ENCODE measurements around the gene SCAI. TPM values are rescaled to one million over a fixed set of nuclear protein-coding genes. Genes with fewer than 3 reads are reported as not detected.
A peak's percentile ranks its signal among the peaks of the same experiment; 100 is the strongest.

SCAI gene
- total RNA-seq, 3 donors from 2014 or later (not counting 1 experiment from before 2014, with no cell fraction given) = 8.5 to 13.0 (median 10.7) TPM

DNA sequence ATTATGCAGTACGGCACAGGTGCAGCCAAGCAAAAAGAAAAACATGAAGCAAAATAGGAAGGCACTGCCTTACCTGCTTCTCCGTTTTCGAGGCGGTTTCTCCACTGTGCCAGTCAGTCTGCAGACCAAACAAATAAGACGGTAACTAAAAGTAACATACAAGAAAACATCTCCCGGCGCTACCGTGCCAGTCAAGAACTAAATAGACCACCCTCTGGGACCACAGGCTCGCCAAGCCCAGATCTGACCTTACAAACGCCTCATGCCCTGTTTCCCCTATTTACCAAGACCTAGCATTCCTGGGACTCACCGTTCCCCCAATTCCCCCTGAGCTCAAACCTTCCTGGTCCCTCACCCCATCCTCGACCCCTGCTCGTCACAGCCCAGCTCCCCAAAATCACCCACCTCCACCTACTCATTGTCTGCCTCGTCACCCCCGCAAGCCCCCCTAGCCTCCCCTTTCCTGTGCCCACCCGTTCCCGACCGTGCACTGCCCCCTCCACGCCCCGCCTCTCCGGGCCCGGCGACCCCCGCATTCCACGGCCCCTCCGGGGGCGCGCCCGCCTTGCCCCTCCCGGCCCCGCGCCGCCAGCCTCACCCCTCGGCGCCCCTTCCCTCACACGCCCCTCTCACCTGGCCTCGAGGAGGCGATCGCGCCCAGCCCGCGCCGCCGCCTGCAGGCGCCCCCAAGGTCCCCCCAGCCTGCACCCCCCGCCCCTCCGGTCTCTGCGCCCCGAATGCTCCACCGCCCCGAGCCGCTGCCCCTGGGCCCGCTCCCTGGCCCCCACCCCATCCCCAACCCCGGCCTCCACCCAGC, 560 bp downstream of the SCAI start:
- peak; percentile 17 to 42 for DNase-seq
- no peaks in the 10 kb centered on the region for H3K9me3 Mint-ChIP-seq
- no peak overlapping the region for H3K27ac ChIP-seq (ENCODE audit: low read length)
- peaks cover 1% of the 10 kb centered on the region for H3K36me3 ChIP-seq (ENCODE audit: control insufficient read depth, insufficient read depth, low read length)
- TF ChIP-seq, protein P1, sequence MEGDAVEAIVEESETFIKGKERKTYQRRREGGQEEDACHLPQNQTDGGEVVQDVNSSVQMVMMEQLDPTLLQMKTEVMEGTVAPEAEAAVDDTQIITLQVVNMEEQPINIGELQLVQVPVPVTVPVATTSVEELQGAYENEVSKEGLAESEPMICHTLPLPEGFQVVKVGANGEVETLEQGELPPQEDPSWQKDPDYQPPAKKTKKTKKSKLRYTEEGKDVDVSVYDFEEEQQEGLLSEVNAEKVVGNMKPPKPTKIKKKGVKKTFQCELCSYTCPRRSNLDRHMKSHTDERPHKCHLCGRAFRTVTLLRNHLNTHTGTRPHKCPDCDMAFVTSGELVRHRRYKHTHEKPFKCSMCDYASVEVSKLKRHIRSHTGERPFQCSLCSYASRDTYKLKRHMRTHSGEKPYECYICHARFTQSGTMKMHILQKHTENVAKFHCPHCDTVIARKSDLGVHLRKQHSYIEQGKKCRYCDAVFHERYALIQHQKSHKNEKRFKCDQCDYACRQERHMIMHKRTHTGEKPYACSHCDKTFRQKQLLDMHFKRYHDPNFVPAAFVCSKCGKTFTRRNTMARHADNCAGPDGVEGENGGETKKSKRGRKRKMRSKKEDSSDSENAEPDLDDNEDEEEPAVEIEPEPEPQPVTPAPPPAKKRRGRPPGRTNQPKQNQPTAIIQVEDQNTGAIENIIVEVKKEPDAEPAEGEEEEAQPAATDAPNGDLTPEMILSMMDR (IDR thresholded peaks at IDR 0.05) = no peak
- H3K9me3 ChIP-seq (ENCODE audit: control insufficient read depth, insufficient read depth, low read length) = no peaks in the 10 kb centered on the region
- H3K36me3 Mint-ChIP-seq = no peaks in the 10 kb centered on the region
- H3K4me3 ChIP-seq (ENCODE audit: low read length) = peak overlapping the region; percentile 33
- ATAC-seq = peak in 2 of 3 donors; percentile 2 to 14
- H3K27ac Mint-ChIP-seq = peak overlapping the region; percentile 82 to 91
- H3K4me1 ChIP-seq (ENCODE audit: control insufficient read depth, insufficient read depth, low read length) = peaks cover 9% of the 10 kb centered on the region
- peak overlapping the region; percentile 98 for H3K4me3 Mint-ChIP-seq
- H3K27me3 ChIP-seq (ENCODE audit: control insufficient read depth, insufficient read depth, low read length) = no peaks in the 10 kb centered on the region
- peaks cover 21 to 23% of the 10 kb centered on the region in 2 donors for H3K4me1 Mint-ChIP-seq
- intact Hi-C loops (cut with micrococcal nuclease) = loop anchor here (1.0 to 10.0 kb wide), 5 partner anchors 16 to 371 kb away; partner anchors contain the start of genes ARPC5L, GOLGA1, NR6A1 and PPP6C
- no peaks in the 10 kb centered on the region for H3K27me3 Mint-ChIP-seq (ENCODE audit: low read depth in 2 of 2)
- WGBS (ENCODE audit: insufficient coverage) = 1% methylated on average over 51 of the region's 54 CpGs

DNA sequence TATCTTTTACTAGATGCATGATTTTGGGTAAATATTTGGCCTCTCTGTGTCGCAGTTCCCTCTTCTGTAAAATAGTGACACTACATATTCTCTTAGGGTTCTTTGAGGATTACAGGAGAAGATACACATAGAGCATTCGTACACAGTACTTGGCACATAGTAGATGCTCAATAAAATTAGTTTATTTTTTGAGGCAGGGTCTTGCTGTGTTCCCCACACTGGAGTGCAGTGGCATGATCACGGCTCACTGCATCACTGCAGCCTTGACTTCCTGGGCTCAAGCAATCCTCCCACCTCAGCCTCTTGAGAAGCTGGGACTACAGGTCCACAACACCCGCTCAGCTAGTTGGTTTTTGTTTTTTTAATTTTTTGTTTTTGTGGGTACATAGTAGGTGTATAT, 1.6 kb downstream of the SCAI start:
- Histone ChIP-seq H3K27ac (ENCODE audit: low read length) (no peak overlapping the region), H3K9me3 (ENCODE audit: control insufficient read depth, insufficient read depth, low read length) (no peaks in the 10 kb centered on the region), H3K4me1 (ENCODE audit: control insufficient read depth, insufficient read depth, low read length) (peaks cover 9% of the 10 kb centered on the region), H3K27me3 (ENCODE audit: control insufficient read depth, insufficient read depth, low read length) (no peaks in the 10 kb centered on the region), H3K36me3 (ENCODE audit: control insufficient read depth, insufficient read depth, low read length) (no peaks in the 10 kb centered on the region), H3K4me3 (ENCODE audit: low read length) (no peak overlapping the region)
- intact Hi-C loops (cut with micrococcal nuclease) = loop anchor here (5.0 to 10.0 kb wide), 2 partner anchors 46 to 277 kb away; partner anchors contain the start of genes ARPC5L, PPP6C and RPL35
- no peak for DNase-seq
- peak overlapping the region; percentile 98 for H3K4me3 Mint-ChIP-seq
- peak overlapping the region in 1 of 2 donors; percentile 82 for H3K27ac Mint-ChIP-seq
- no peaks in the 10 kb centered on the region for H3K36me3 Mint-ChIP-seq
- ATAC-seq = no peak
- H3K27me3 Mint-ChIP-seq (ENCODE audit: low read depth in 2 of 2) = no peaks in the 10 kb centered on the region
- TF ChIP-seq, protein P1 (IDR thresholded peaks at IDR 0.05) = no peak
- 87% methylated on average over 3 of the region's 4 CpGs for WGBS (ENCODE audit: insufficient coverage)
- H3K9me3 Mint-ChIP-seq = no peaks in the 10 kb centered on the region
- H3K4me1 Mint-ChIP-seq = peaks cover 21 to 23% of the 10 kb centered on the region in 2 donors

DNA sequence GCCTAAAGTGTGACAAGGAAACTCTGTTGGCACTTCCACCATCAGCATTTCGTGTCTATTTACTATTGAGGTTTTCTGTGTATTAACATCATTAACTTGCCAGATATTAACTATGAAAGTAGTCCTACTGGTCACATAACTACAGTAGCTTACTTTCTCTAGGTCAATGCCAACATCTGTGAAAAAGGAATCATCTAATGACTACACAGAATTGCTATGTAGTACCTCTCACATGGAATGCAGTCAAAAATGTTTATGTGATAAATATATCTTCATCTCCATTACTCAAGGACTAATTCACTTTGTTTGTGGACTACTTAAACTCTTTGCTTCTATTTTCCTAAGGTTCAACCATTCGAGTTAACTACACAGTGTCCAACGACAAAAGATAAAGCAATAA, 2.1 kb downstream of the SCAI start:
- H3K27ac ChIP-seq (ENCODE audit: low read length) = no peak overlapping the region
- no peaks in the 10 kb centered on the region for H3K27me3 ChIP-seq (ENCODE audit: control insufficient read depth, insufficient read depth, low read length)
- WGBS (ENCODE audit: insufficient coverage) = 100% methylated on average over 2 of the region's 3 CpGs
- no peaks in the 10 kb centered on the region for H3K36me3 ChIP-seq (ENCODE audit: control insufficient read depth, insufficient read depth, low read length)
- DNase-seq (no peak), ATAC-seq (no peak)
- no peak overlapping the region for H3K4me3 Mint-ChIP-seq
- H3K9me3 ChIP-seq (ENCODE audit: control insufficient read depth, insufficient read depth, low read length) = no peaks in the 10 kb centered on the region
- TF ChIP-seq, protein P1 (IDR thresholded peaks at IDR 0.05) = no peak
- no peak overlapping the region for H3K27ac Mint-ChIP-seq
- no peak overlapping the region for H3K4me3 ChIP-seq (ENCODE audit: low read length)
- no peaks in the 10 kb centered on the region for H3K27me3 Mint-ChIP-seq (ENCODE audit: low read depth in 2 of 2)
- H3K36me3 Mint-ChIP-seq = no peaks in the 10 kb centered on the region
- H3K9me3 Mint-ChIP-seq = no peaks in the 10 kb centered on the region
- H3K4me1 Mint-ChIP-seq = peaks cover 21 to 23% of the 10 kb centered on the region in 2 donors
- peaks cover 9% of the 10 kb centered on the region for H3K4me1 ChIP-seq (ENCODE audit: control insufficient read depth, insufficient read depth, low read length)
- intact Hi-C loops (cut with micrococcal nuclease) = loop anchor here (5.0 to 10.0 kb wide), 2 partner anchors 46 to 276 kb away; partner anchors contain the start of genes ARPC5L, PPP6C and RPL35
